ENCODE data around the gene TMEFF2.

The TMEFF2 gene

GRCh38 chr2:191995285-191995684, 199.4 kb downstream of the TMEFF2 start:
- DNase-seq (ENCODE audit: low read depth), result no peak
- no peak for TF ChIP-seq CTCF (IDR thresholded peaks at IDR 0.05; ENCODE audit: control insufficient read depth, insufficient read depth, low read depth, low read length, missing control alignments)
- no peak overlapping the region for H3K4me3 ChIP-seq (ENCODE audit: control insufficient read depth, low read depth, low read length)

- no peak for DNase-seq (ENCODE audit: low read depth)
- H3K4me3 ChIP-seq (ENCODE audit: control insufficient read depth, low read depth, low read length), result no peak overlapping the region
- no peak for TF ChIP-seq CTCF (IDR thresholded peaks at IDR 0.05; ENCODE audit: control insufficient read depth, insufficient read depth, low read depth, low read length, missing control alignments)
These were observed 200.0 kb downstream of the TMEFF2 start for GRCh38 chr2:191994749-191995148.

- DNase-seq (ENCODE audit: low read depth), result no peak
- no peak overlapping the region for H3K4me3 ChIP-seq (ENCODE audit: control insufficient read depth, low read depth, low read length)
- no peak for TF ChIP-seq CTCF (IDR thresholded peaks at IDR 0.05; ENCODE audit: control insufficient read depth, insufficient read depth, low read depth, low read length, missing control alignments)
These were observed 203.3 kb downstream of the TMEFF2 start for GRCh38 chr2:191991442-191991841.

- TF ChIP-seq CTCF (IDR thresholded peaks at IDR 0.05; ENCODE audit: control insufficient read depth, insufficient read depth, low read depth, low read length, missing control alignments), result no peak
- H3K4me3 ChIP-seq (ENCODE audit: control insufficient read depth, low read depth, low read length), result no peak overlapping the region
- no peak for DNase-seq (ENCODE audit: low read depth)
These were observed 209.0 kb downstream of the TMEFF2 start for GRCh38 chr2:191985740-191986139.

- no peak for TF ChIP-seq CTCF (IDR thresholded peaks at IDR 0.05; ENCODE audit: control insufficient read depth, insufficient read depth, low read depth, low read length, missing control alignments)
- DNase-seq (ENCODE audit: low read depth), result no peak
- no peak overlapping the region for H3K4me3 ChIP-seq (ENCODE audit: control insufficient read depth, low read depth, low read length)
These were observed 211.1 kb downstream of the TMEFF2 start for GRCh38 chr2:191983591-191983990.

- no peak overlapping the region for H3K4me3 ChIP-seq (ENCODE audit: control insufficient read depth, low read depth, low read length)
- TF ChIP-seq CTCF (IDR thresholded peaks at IDR 0.05; ENCODE audit: control insufficient read depth, insufficient read depth, low read depth, low read length, missing control alignments), result no peak
- DNase-seq (ENCODE audit: low read depth), result no peak
These were observed 211.5 kb downstream of the TMEFF2 start for GRCh38 chr2:191983186-191983585.

- no peak overlapping the region for H3K4me3 ChIP-seq (ENCODE audit: control insufficient read depth, low read depth, low read length)
- DNase-seq (ENCODE audit: low read depth), result no peak
- TF ChIP-seq CTCF (IDR thresholded peaks at IDR 0.05; ENCODE audit: control insufficient read depth, insufficient read depth, low read depth, low read length, missing control alignments), result no peak
These were observed 213.0 kb downstream of the TMEFF2 start for GRCh38 chr2:191981706-191982105.
